Epithelial cell of proximal tubule (primary cell): Measurements from ENCODE around the gene ZNF154. TPM values are rescaled to one million over a fixed set of nuclear protein-coding genes. Genes with fewer than 3 reads are reported as not detected.
"Not testable (repeated sequence)": the region's sequence is repeated elsewhere in the genome, so short reads cannot be mapped to it uniquely, and the experiment has no call there.

Experiments
- DNase-seq: peaks from one replicate; pipeline ENCODE4 v3.0.0-alpha.2; 2011; ENCODE audit warnings: low read depth
- H3K4me3 ChIP-seq: 2 replicates; pipeline ENCODE4 v1.5.1; 2011; ENCODE audit warnings: low read depth, mild to moderate bottlenecking, low read length
- total RNA-seq: library from RNA; depleted of rRNA; stranded (reverse); fragments of >200 nt; gene quantifications from 2 replicates; pipeline ENCODE4 v1.2.3, GENCODE V29; 2015
- TF ChIP-seq, protein P1 (sequence below): conservative IDR thresholded peaks from 2 replicates; pipeline ENCODE4 v1.5.1; 2012; ENCODE audit warnings: low read depth, mild to moderate bottlenecking, low read length

The ZNF154 gene
- total RNA-seq, 1 donor from 2014 or later: 2.1 TPM

DNA sequence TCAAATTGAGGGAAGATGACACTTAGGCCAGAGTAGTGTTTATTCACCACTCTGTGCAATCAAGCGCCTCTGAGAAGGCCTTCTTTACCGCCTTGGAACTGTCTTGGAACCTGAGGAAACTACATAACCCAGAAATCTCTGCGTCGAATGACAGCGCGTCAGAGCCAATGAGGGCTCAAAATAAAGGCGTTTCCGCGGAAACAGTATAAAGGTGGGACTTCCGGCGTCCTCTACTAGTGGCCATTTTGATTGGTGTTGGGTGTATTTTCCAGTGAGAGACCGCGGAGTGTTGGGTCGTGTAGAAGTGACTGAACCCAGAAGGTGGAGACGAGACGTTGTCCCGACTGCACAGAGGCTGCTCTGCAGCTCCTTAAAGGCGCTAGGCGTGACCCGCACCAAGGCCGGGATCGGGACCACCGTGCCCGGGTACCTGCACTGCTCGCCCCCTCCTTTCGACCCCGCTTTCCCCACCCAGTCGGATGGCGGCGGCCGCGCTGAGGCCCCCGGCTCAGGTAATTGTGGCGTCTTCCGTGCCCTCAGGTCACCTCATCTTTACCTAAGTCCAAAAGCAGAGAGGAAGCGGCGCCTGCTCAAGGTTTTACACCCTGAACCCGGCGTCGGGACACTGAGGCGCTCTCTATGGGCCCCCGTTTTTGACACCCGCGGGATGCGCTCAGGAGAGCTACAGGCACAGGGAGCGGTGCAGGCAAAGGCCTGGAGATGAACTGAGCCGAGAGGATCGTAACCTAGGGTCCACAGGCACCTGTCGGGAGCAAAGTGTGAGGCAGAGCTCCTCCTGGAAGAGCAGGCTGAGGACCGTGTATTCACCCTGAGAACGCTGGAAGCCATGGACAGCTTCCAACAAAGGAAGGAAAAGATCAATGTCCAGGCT is 37.8 kb upstream of the ZNF154 start, which contains the start of gene ZNF776:
ZNF776 (plus strand) TSS at position 236 of the 892 bp plus-strand sequence; CDS start at position 480, 244 bp downstream.
- peak within 1 kb of the TSS; percentile 91 for H3K4me3 ChIP-seq
- TF ChIP-seq, protein P1, sequence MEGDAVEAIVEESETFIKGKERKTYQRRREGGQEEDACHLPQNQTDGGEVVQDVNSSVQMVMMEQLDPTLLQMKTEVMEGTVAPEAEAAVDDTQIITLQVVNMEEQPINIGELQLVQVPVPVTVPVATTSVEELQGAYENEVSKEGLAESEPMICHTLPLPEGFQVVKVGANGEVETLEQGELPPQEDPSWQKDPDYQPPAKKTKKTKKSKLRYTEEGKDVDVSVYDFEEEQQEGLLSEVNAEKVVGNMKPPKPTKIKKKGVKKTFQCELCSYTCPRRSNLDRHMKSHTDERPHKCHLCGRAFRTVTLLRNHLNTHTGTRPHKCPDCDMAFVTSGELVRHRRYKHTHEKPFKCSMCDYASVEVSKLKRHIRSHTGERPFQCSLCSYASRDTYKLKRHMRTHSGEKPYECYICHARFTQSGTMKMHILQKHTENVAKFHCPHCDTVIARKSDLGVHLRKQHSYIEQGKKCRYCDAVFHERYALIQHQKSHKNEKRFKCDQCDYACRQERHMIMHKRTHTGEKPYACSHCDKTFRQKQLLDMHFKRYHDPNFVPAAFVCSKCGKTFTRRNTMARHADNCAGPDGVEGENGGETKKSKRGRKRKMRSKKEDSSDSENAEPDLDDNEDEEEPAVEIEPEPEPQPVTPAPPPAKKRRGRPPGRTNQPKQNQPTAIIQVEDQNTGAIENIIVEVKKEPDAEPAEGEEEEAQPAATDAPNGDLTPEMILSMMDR: no peak
- DNase-seq: peak; percentile 58

DNA sequence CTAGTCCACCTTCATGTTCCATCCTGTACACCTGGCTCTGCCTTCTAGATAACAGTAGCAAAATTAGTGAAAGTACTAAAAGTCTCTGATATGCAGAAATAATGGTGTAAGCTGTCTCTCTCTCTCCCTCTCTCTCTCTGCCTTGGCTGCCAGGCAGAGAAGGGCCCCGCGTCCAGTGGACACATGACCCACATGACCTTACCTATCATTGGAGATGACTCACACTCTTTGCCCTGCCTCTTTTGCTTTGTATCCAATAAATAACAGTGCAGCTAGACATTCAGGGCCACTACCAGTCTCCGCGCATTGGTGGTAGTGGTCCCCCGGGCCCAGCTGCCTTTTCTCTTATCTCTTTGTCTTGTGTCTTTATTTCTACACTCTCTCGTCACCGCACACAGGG is 29.8 kb upstream of the ZNF154 start:
- H3K4me3 ChIP-seq, DNase-seq: not testable (repeated sequence)

DNA sequence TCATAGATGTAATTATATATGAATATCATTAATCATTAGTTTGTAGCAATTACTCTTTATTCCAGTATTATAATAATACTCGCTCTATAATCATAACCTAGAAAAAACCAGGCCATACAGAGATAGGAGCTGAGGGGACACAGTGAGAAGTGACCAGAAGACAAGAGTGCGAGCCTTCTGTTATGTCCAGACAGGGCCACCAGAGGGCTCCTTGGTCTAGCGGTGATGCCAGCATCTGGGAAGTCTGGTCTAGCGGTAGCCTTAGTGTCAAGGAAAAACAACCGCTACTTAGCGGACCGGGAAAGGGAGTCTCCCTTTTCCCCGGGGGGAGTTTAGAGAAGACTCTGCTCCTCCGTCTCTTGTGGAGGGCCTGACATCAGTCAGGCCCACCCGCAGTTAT is 29.3 kb upstream of the ZNF154 start:
- DNase-seq, H3K4me3 ChIP-seq: not testable (repeated sequence)
- TF ChIP-seq, protein P1: peak; percentile 56

DNA sequence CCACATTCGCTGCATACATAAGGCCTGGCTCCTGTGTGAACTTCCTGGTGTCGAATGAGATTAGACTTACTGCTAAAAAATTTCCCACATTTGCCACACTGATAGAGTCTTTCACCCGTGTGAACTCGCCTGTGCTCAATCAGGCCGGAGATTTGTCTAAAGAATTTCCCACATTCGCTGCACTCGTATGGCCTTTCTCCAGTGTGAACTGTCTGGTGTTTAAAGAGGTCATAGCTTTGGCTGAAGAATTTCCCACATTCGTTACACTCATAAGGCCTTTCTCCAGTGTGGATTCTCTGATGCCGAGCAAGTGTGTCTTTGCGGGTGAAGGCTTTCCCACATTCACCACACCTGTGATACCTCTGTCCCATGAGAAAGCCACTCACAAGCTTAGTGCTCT is 11.9 kb upstream of the ZNF154 start:
- no peak for DNase-seq
- H3K4me3 ChIP-seq: no peak overlapping the region
- TF ChIP-seq, protein P1: no peak

DNA sequence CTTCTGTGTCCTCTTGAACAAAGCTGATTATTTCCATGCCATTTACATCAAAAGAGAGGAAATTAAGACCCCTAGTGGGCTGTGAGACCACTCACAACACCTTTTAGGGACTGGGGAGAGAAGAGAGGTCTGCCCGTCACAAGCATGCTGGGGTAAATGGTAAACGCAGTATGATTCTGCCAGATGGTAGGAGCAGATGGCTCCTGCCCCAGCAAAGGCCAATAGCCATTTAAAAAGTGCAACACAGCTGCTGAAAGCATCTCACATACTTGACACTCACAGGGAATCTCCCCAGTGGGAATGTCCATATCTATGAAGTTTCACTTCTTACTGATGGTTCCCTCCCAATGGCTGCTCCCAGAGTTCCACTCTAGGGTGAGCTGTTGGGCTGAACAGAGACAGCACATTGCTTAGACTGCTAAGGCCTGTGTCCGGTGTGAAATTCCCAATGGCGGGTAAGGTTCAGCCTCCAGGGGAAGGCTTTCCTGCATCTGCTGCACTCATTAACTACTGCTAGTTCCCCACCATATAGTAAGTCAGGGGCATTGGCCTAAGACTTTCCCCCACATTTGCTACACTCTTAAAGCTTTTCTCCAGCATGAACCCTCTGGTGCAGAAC is 11.0 kb upstream of the ZNF154 start:
- TF ChIP-seq, protein P1: no peak

DNA sequence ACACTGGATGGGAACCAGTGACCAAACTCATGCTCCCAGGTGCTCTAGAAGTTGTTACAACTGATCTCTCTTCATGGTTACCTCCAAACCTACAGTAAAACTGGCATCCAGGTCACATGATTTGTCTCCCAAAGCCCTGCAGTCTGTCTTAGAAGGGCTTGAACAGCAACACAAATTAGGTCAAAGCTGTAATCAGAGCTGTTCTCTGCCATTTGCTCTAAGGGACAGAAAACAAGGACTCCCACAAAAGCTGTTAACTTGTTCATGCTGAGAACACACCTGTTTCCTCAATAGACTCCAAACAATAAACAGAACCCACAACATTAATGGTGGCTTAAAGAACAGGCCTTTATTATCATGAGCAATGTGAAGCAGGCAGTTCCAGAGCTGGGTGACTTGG is 10.4 kb upstream of the ZNF154 start:
- no peak for DNase-seq
- no peak overlapping the region for H3K4me3 ChIP-seq
- TF ChIP-seq, protein P1: no peak

More for the DNA sequence above, 11.0 kb upstream of the ZNF154 start:
- DNase-seq: no peak
- no peak overlapping the region for H3K4me3 ChIP-seq

GRCh38 chr19:57712222-57712621 is 3.2 kb upstream of the ZNF154 start:
- no peak for DNase-seq
- H3K4me3 ChIP-seq: no peak overlapping the region
- TF ChIP-seq, protein P1: no peak
